GM23338 (cell line): ENCODE data around the gene FAM83C. TPM values are rescaled to one million over a fixed set of nuclear protein-coding genes. Genes with fewer than 3 reads are reported as not detected.
A peak's percentile ranks its signal among the peaks of the same experiment; 100 is the strongest.

ENCODE experiments used
- ATAC-seq: fragments of 200-7000 bp; cut with Tn5 transposase; 3 replicates; pipeline ENCODE4 v1.9.1; 2020
- DNase-seq: peaks from one replicate; pipeline ENCODE4 v3.0.0-alpha.2; 2015; ENCODE audit warnings: low spot score
- H2AFZ ChIP-seq: fragments of 200-600 bp; sonication (generic); 2 replicates; pipeline ENCODE4 v1.8.0; 2016; ENCODE audit warnings: antibody characterized with exemption, mild to moderate bottlenecking, moderate library complexity
- H3F3A ChIP-seq: fragments of 200-600 bp; sonication (generic); replicated peaks from 2 replicates; pipeline ENCODE4 v1.8.0; 2017; ENCODE audit warnings: antibody characterized with exemption, mixed run types, low read depth
- H3K27ac ChIP-seq: fragments of 200-600 bp; sonication (generic); 2 replicates; pipeline ENCODE4 v1.6.1; 2016; ENCODE audit warnings: low read depth
- H3K27me3 ChIP-seq: fragments of 200-600 bp; sonication (generic); 2 replicates; pipeline ENCODE4 v1.8.0; 2016; ENCODE audit warnings: mild to moderate bottlenecking, mixed run types, moderate library complexity; ENCODE audit not compliant: insufficient read depth
- H3K36me3 ChIP-seq: fragments of 200-600 bp; sonication (generic); 2 replicates; pipeline ENCODE4 v1.8.0; 2016; ENCODE audit warnings: mild to moderate bottlenecking; ENCODE audit not compliant: insufficient read depth
- H3K4me1 ChIP-seq: fragments of 200-600 bp; sonication (generic); 2 replicates; pipeline ENCODE4 v1.8.0; 2016; ENCODE audit warnings: mild to moderate bottlenecking, moderate library complexity; ENCODE audit not compliant: insufficient read depth
- H3K4me2 ChIP-seq: fragments of 200-600 bp; sonication (generic); 2 replicates; pipeline ENCODE4 v1.7.1; 2017; ENCODE audit warnings: mixed run types
- H3K4me3 ChIP-seq: fragments of 200-600 bp; sonication (generic); 2 replicates; pipeline ENCODE4 v1.6.1; 2016; ENCODE audit warnings: mixed run types
- H3K79me2 ChIP-seq: fragments of 200-600 bp; sonication (generic); replicated peaks from 2 replicates; pipeline ENCODE4 v1.8.0; 2017; ENCODE audit warnings: mild to moderate bottlenecking; ENCODE audit not compliant: insufficient read depth
- H3K9me2 ChIP-seq: fragments of 200-600 bp; sonication (generic); 2 replicates; pipeline ENCODE4 v1.8.0; 2017; ENCODE audit not compliant: insufficient read depth
- H4K20me1 ChIP-seq: fragments of 200-600 bp; sonication (generic); replicated peaks from 2 replicates; pipeline ENCODE4 v1.8.0; 2017; ENCODE audit warnings: mild to moderate bottlenecking; ENCODE audit not compliant: insufficient read depth
- H3K27ac Mint-ChIP-seq: 2 replicates; pipeline ENCODE4 v1.8.0; 2020; ENCODE audit warnings: inconsistent platforms, mild to moderate bottlenecking, moderate library complexity, mixed read lengths
- H3K27me3 Mint-ChIP-seq: 3 replicates; pipeline ENCODE4 v1.8.0; 2022; ENCODE audit warnings: low read depth, mild to moderate bottlenecking, moderate library complexity, mixed read lengths, inconsistent platforms; ENCODE audit not compliant: insufficient read depth, poor library complexity
- H3K36me3 Mint-ChIP-seq: 3 replicates; pipeline ENCODE4 v1.8.0; 2021; ENCODE audit warnings: low read depth, mild to moderate bottlenecking, inconsistent platforms, moderate library complexity, mixed read lengths
- H3K4me1 Mint-ChIP-seq: 3 replicates; pipeline ENCODE4 v1.8.0; 2020; ENCODE audit warnings: mild to moderate bottlenecking, inconsistent platforms, mixed read lengths
- H3K4me3 Mint-ChIP-seq: 3 replicates; pipeline ENCODE4 v1.8.0; 2021; ENCODE audit warnings: moderate library complexity, mild to moderate bottlenecking, inconsistent platforms, mixed read lengths
- H3K9me3 Mint-ChIP-seq: 3 replicates; pipeline ENCODE4 v1.8.0; 2020; ENCODE audit warnings: moderate library complexity, mild to moderate bottlenecking, inconsistent platforms, mixed read lengths
- CTCF ChIP-seq, 2 experiments: fragments of 200-600 bp in 1 of 2; sonication (generic) in 1 of 2; conservative IDR thresholded peaks; 2 replicates each; pipeline versions ENCODE4 v1.5.1 to v1.6.1; 2016 to 2017; ENCODE audit warnings: antibody characterized with exemption in 2 of 2, low read depth in 2 of 2, mild to moderate bottlenecking in 2 of 2, moderate library complexity in 1 of 2
- ETS1 ChIP-seq: IDR thresholded peaks from 2 replicates; pipeline ENCODE4 v1.6.1; 2016; ENCODE audit warnings: antibody characterized with exemption
- EZH2 ChIP-seq: fragments of 200-600 bp; sonication (generic); IDR thresholded peaks from one replicate; pipeline ENCODE4 v1.8.0; 2017; ENCODE audit warnings: antibody characterized with exemption, mild to moderate bottlenecking, low read depth; ENCODE audit not compliant: unreplicated experiment
- JUNB ChIP-seq: IDR thresholded peaks from one replicate; pipeline ENCODE4 v1.6.1; 2016; ENCODE audit warnings: antibody characterized with exemption; ENCODE audit not compliant: unreplicated experiment
- POLR2AphosphoS5 ChIP-seq: IDR thresholded peaks from 2 replicates; pipeline ENCODE4 v1.6.1; 2016; ENCODE audit warnings: antibody characterized with exemption, low read depth
- REST ChIP-seq: IDR thresholded peaks from one replicate; pipeline ENCODE4 v1.6.1; 2018; ENCODE audit warnings: antibody characterized with exemption; ENCODE audit not compliant: unreplicated experiment
- STAT1 ChIP-seq: IDR thresholded peaks from one replicate; pipeline ENCODE4 v1.6.1; 2016; ENCODE audit warnings: antibody characterized with exemption; ENCODE audit not compliant: unreplicated experiment
- ZNF331 ChIP-seq: fragments of 250-450 bp; sonication (Bioruptor Pico); IDR thresholded peaks from 2 replicates; pipeline ENCODE4 v1.5.0; 2020; ENCODE audit warnings: low read depth, mild to moderate bottlenecking, moderate library complexity
- polyA plus RNA-seq: library from polyadenylated mRNA; unstranded; fragments of >200 nt; fragmentation: Nextera tagmentation; extraction: Ambion mirVana; gene quantifications from 2 replicates; pipeline ENCODE4 v1.2.1, GENCODE V29; 2016
- total RNA-seq: library from RNA; depleted of rRNA; stranded (reverse); fragments of >200 nt; shearing (Covaris generic); gene quantifications from 2 replicates; pipeline ENCODE4 v1.2.3, GENCODE V29; 2014

FAM83C gene
- total and polyA plus RNA-seq, 2 experiments from 2014 or later: 0.10 TPM; not detected in 1

GRCh38 chr20:35284992-35285805 lies 7.0 kb downstream of the FAM83C start:
- peak; percentile 10 for ATAC-seq
- H3K36me3 Mint-ChIP-seq: peaks cover 38% of the 10 kb centered on the region
- H3K4me1 Mint-ChIP-seq: peaks cover 15% of the 10 kb centered on the region
- H3K79me2 ChIP-seq: peaks cover 34% of the 10 kb centered on the region
- H3K4me1 ChIP-seq: peaks cover 6% of the 10 kb centered on the region; the same call in 1 of the 2 replicates
- peaks cover 21% of the 10 kb centered on the region for H3F3A ChIP-seq
- TF ChIP-seq ETS1: no peak
- TF ChIP-seq ZNF331: no peak
- TF ChIP-seq JUNB: no peak
- TF ChIP-seq STAT1: no peak
- TF ChIP-seq EZH2: no peak
- TF ChIP-seq REST: no peak
- TF ChIP-seq POLR2AphosphoS5: no peak
- TF ChIP-seq CTCF (conservative IDR thresholded peaks at IDR 0.05; ENCODE audit: low read depth in 2 of 2): no peak
- no peak overlapping the region for H3K27ac ChIP-seq
- H4K20me1 ChIP-seq: peaks cover 24% of the 10 kb centered on the region; the same call in 1 of the 2 replicates
- peak overlapping the region; percentile 57 for H3K27ac Mint-ChIP-seq
- peaks cover 14% of the 10 kb centered on the region for H3K27me3 Mint-ChIP-seq
- H3K9me3 Mint-ChIP-seq: no peaks in the 10 kb centered on the region; the same call in 2 of the 3 replicates
- H3K4me3 ChIP-seq: peak overlapping the region; percentile 78
- H3K27me3 ChIP-seq: no peaks in the 10 kb centered on the region
- H3K36me3 ChIP-seq: peaks cover 14% of the 10 kb centered on the region
- DNase-seq: no peak
- H3K9me2 ChIP-seq: no peaks in the 10 kb centered on the region
- H3K4me2 ChIP-seq: peak overlapping the region; percentile 87
- H3K4me3 Mint-ChIP-seq: peak overlapping the region; percentile 91
- peak overlapping the region; percentile 99 for H2AFZ ChIP-seq
